HepG2 (cell line): ENCODE data around the gene NRL. TPM values are rescaled to one million over a fixed set of nuclear protein-coding genes. Genes with fewer than 3 reads are reported as not detected.

ENCODE experiments used
- ELF3 ChIP-seq: IDR thresholded peaks from 2 replicates; pipeline ENCODE4 v1.6.1; 2016; ENCODE audit warnings: missing genetic modification reagents, missing compliant biosample characterization
- HDAC6 ChIP-seq: fragments of 200-600 bp; sonication (generic); IDR thresholded peaks from 2 replicates; pipeline ENCODE4 v1.7.0; 2017; ENCODE audit warnings: mild to moderate bottlenecking, antibody characterized with exemption, low read length, low read depth
- KDM4B ChIP-seq: sonication (generic); formaldehyde crosslinking; IDR thresholded peaks from 2 replicates; pipeline ENCODE4 v1.4.0; 2020; ENCODE audit warnings: missing genetic modification reagents
- KLF9 ChIP-seq: IDR thresholded peaks from 2 replicates; pipeline ENCODE4 v1.6.1; 2016; ENCODE audit warnings: low read depth
- NFIB ChIP-seq: sonication (generic); formaldehyde crosslinking; IDR thresholded peaks from 2 replicates; pipeline ENCODE4 v1.9.0; 2021; ENCODE audit warnings: missing genetic modification reagents, mild to moderate bottlenecking, borderline replicate concordance
- PRDM10 ChIP-seq: sonication (generic); formaldehyde crosslinking; IDR thresholded peaks from 2 replicates; pipeline ENCODE4 v1.4.0; 2020; ENCODE audit warnings: low read depth, missing genetic modification reagents
- SRY ChIP-seq: sonication (generic); formaldehyde crosslinking; IDR thresholded peaks from 2 replicates; pipeline ENCODE4 v1.8.0; 2022; ENCODE audit warnings: mild to moderate bottlenecking, missing genetic modification reagents
- ZBTB34 ChIP-seq: sonication (generic); formaldehyde crosslinking; IDR thresholded peaks from 2 replicates; pipeline ENCODE4 v1.8.0; 2022; ENCODE audit warnings: mild to moderate bottlenecking, missing genetic modification reagents
- ZBTB43 ChIP-seq: sonication (generic); formaldehyde crosslinking; conservative IDR thresholded peaks from 2 replicates; pipeline ENCODE4 v1.4.0; 2020; ENCODE audit warnings: missing genetic modification reagents
- ZFYVE20 ChIP-seq: sonication (generic); formaldehyde crosslinking; IDR thresholded peaks from 2 replicates; pipeline ENCODE4 v1.8.0; 2023; ENCODE audit warnings: low read depth, mild to moderate bottlenecking, moderate library complexity, missing genetic modification reagents, borderline replicate concordance
- ZKSCAN8 ChIP-seq: IDR thresholded peaks from 2 replicates; pipeline ENCODE4 v1.6.1; 2016; ENCODE audit warnings: borderline replicate concordance, missing genetic modification reagents, missing compliant biosample characterization
- ZMYM3 ChIP-seq: sonication (generic); formaldehyde crosslinking; IDR thresholded peaks from 2 replicates; pipeline ENCODE4 v1.5.1; 2020; ENCODE audit warnings: mild to moderate bottlenecking, missing genetic modification reagents
- ZNF12 ChIP-seq: sonication (generic); formaldehyde crosslinking; IDR thresholded peaks from 2 replicates; pipeline ENCODE4 v1.5.0; 2020; ENCODE audit warnings: missing genetic modification reagents
- ZNF350 ChIP-seq: sonication (generic); formaldehyde crosslinking; IDR thresholded peaks from 2 replicates; pipeline ENCODE4 v1.4.0; 2020; ENCODE audit warnings: mild to moderate bottlenecking, low read depth, missing genetic modification reagents, borderline replicate concordance
- ZNF431 ChIP-seq: sonication (generic); formaldehyde crosslinking; IDR thresholded peaks from 2 replicates; pipeline ENCODE4 v1.9.0; 2022; ENCODE audit warnings: missing genetic modification reagents, low read depth, mild to moderate bottlenecking, borderline replicate concordance
- ZNF614 ChIP-seq: IDR thresholded peaks from 2 replicates; pipeline ENCODE4 v1.6.1; 2018; ENCODE audit warnings: missing biosample characterization, missing genetic modification reagents, inconsistent platforms, borderline replicate concordance
- ZNF709 ChIP-seq: sonication (generic); formaldehyde crosslinking; IDR thresholded peaks from 2 replicates; pipeline ENCODE4 v1.5.0; 2020; ENCODE audit warnings: mild to moderate bottlenecking, missing genetic modification reagents
- polyA plus RNA-seq, 8 experiments: library from polyadenylated mRNA; depleted of rRNA in 3 of 8; stranded (reverse) in 7 of 8; unstranded in 1 of 8; fragments of >200 nt; fragmentation: Illumina TruSeq in 4 of 8; extraction: Trizol in 4 of 8; gene quantifications; 2 replicates each; pipeline versions ENCODE4 v1.2.1 to v1.2.3, GENCODE V29; 2011 to 2016; ENCODE audit warnings: low read depth in 4 of 8, missing spikeins in 1 of 8, mixed read lengths in 1 of 8; ENCODE audit not compliant: insufficient read depth in 1 of 8
- total RNA-seq, 5 experiments: library from RNA; depleted of rRNA; stranded (reverse); fragments of >200 nt; fragmentation: Illumina TruSeq; extraction: Trizol; gene quantifications; 2 replicates each; pipeline ENCODE4 v1.2.3, GENCODE V29; 2016; ENCODE audit warnings: low read depth in 1 of 5
- TF ChIP-seq, protein P1 (sequence below): sonication (generic); formaldehyde crosslinking; IDR thresholded peaks from 2 replicates; pipeline ENCODE4 v1.8.0; 2023; ENCODE audit warnings: mild to moderate bottlenecking, missing genetic modification reagents
- TF ChIP-seq, protein P2 (sequence below): sonication (generic); formaldehyde crosslinking; IDR thresholded peaks from 2 replicates; pipeline ENCODE4 v1.4.0; 2020; ENCODE audit warnings: mild to moderate bottlenecking, low read depth, missing genetic modification reagents
- TF ChIP-seq, protein P3 (sequence below): sonication (generic); formaldehyde crosslinking; IDR thresholded peaks from 2 replicates; pipeline ENCODE4 v1.8.1; 2023; ENCODE audit warnings: missing genetic modification reagents, mild to moderate bottlenecking, borderline replicate concordance

Gene NRL
- total and polyA plus RNA-seq, 2 of the 13 experiments (the other 11 are each of a cell fraction or from before 2014, with no cell fraction given): 2.5 to 4.7 TPM

GRCh38 chr14:24036169-24036962 is 78.4 kb downstream of the NRL start (continued):
- no peak for TF ChIP-seq HDAC6
- TF ChIP-seq ZNF12 (CRISPR knock-in tag): no peak
- TF ChIP-seq ELF3 (CRISPR knock-in tag): peak; percentile 70
- peak; percentile 66 for TF ChIP-seq ZBTB43
- 0 out of 2 replicates have a peak, but pooled peaks have one; percentile 24 for TF ChIP-seq ZNF431 (CRISPR knock-in tag)
- no peak for TF ChIP-seq NFIB
- TF ChIP-seq ZNF350: peak; percentile 78
- peak; percentile 53; the same call in 1 of the 2 replicates for TF ChIP-seq PRDM10
- TF ChIP-seq, protein P1, sequence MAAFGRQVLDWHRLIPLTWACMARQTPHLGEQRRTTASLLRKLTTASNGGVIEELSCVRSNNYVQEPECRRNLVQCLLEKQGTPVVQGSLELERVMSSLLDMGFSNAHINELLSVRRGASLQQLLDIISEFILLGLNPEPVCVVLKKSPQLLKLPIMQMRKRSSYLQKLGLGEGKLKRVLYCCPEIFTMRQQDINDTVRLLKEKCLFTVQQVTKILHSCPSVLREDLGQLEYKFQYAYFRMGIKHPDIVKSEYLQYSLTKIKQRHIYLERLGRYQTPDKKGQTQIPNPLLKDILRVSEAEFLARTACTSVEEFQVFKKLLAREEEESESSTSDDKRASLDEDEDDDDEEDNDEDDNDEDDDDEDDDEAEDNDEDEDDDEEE (CRISPR knock-in tag): peak; percentile 98
- no peak; the same call in 1 of the 2 replicates for TF ChIP-seq KLF9 (CRISPR knock-in tag)
- peak; percentile 44; the same call in 1 of the 2 replicates for TF ChIP-seq ZKSCAN8 (CRISPR knock-in tag)
- TF ChIP-seq KDM4B (CRISPR knock-in tag): 0 out of 2 replicates have a peak, but pooled peaks have one; percentile 58
- TF ChIP-seq, protein P2, sequence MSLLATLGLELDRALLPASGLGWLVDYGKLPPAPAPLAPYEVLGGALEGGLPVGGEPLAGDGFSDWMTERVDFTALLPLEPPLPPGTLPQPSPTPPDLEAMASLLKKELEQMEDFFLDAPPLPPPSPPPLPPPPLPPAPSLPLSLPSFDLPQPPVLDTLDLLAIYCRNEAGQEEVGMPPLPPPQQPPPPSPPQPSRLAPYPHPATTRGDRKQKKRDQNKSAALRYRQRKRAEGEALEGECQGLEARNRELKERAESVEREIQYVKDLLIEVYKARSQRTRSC (CRISPR knock-in tag): no peak
- TF ChIP-seq ZMYM3 (CRISPR knock-in tag): peak; percentile 83
- TF ChIP-seq, protein P3, sequence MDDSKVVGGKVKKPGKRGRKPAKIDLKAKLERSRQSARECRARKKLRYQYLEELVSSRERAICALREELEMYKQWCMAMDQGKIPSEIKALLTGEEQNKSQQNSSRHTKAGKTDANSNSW (CRISPR knock-in tag): no peak
- TF ChIP-seq ZNF614: peak; percentile 76; the same call in 1 of the 2 replicates
- peak; percentile 41; the same call in 1 of the 2 replicates for TF ChIP-seq ZFYVE20 (CRISPR knock-in tag)
- TF ChIP-seq SRY (CRISPR knock-in tag): no peak
- peak; percentile 94 for TF ChIP-seq ZNF709 (CRISPR knock-in tag)
- peak; percentile 90 for TF ChIP-seq ZBTB34 (CRISPR knock-in tag)
